Measurements from ENCODE around the gene HDAC10.
"Not testable (repeated sequence)": the region's sequence is repeated elsewhere in the genome, so short reads cannot be mapped to it uniquely, and the experiment has no call there.

Gene HDAC10

DNA sequence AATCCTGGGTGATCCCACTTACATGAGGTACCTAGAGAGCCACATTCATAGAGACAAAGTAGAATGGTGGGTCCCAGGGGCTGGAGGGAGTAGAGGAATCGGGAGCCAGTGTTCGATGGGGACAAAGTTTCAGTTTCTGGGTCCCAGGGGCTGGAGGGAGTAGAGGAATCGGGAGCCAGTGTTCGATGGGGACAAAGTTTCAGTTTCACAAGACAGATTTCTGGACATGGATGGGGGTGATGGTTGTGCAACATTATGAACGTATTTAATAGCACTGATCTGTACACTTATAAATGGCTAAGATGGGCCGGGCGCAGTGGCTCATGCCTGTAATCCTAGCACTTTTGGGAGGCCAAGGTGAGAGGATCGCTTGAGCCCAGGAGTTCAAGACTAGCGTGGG is 46.1 kb downstream of the HDAC10 start:
- POLR2A ChIA-PET; H3K9me3 ChIP-seq (ENCODE audit: control extremely low read depth in 1 of 5, control insufficient read depth in 4 of 5, insufficient read depth in 2 of 5, low read depth in 1 of 5, low read length in 4 of 5); H3K27ac ChIP-seq (ENCODE audit: insufficient read depth in 1 of 2, low read depth in 1 of 2, low read length in 2 of 2, poor library complexity in 1 of 2, severe bottlenecking in 2 of 2); H3K27me3 ChIP-seq (replicated peaks in 2 of 5; ENCODE audit: control insufficient read depth in 4 of 5, insufficient read depth in 5 of 5, low read length in 4 of 5); H3K4me3 ChIP-seq (ENCODE audit: control insufficient read depth in 1 of 7, extremely low read depth in 1 of 7, insufficient read depth in 4 of 7, low read depth in 2 of 7, low read length in 6 of 7); DNase-seq: not testable (repeated sequence)
- H3K4me1 ChIP-seq (ENCODE audit: control extremely low read depth in 1 of 4, control insufficient read depth in 4 of 4, insufficient read depth in 4 of 4, low read length in 3 of 4): peaks cover 0 to 28% (median 15%) of the 10 kb centered on the region in 4 experiments
- 97% methylated on average over 9 of the region's 9 CpGs for WGBS (ENCODE audit: insufficient coverage)
- CTCF ChIA-PET: interaction anchor here (2.9 to 3.0 kb wide), 2 partner anchors 56 to 274 kb away, joined by 9 to 26 read pairs; no protein-coding TSS in a partner anchor
- H3K36me3 ChIP-seq (ENCODE audit: control insufficient read depth in 4 of 4, insufficient read depth in 4 of 4, low read length in 3 of 4): peaks cover 2 to 55% (median 31%) of the 10 kb centered on the region in 4 experiments

DNA sequence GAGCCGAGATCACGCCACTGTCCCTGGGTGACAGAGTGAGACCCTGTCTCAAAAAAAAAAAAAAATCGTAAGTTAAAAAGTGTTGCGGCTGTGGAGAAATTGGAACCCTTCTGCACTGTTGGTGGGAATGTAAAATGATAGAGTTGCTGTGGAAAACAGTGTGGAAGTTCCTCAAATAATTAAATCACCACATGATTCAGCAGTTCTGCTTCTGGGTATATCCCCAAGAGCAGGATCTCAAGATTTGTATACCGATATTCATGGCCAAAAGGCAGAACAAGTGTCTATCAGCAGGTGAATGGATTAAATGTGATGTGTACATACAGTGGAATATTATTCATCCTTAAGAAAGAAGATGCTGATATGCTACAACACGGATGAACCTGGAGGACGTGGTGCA is 46.5 kb downstream of the HDAC10 start:
- H3K9me3 ChIP-seq (ENCODE audit: control extremely low read depth in 1 of 5, control insufficient read depth in 4 of 5, insufficient read depth in 2 of 5, low read depth in 1 of 5, low read length in 4 of 5): no peaks in the 10 kb centered on the region
- peaks cover 0 to 32% (median 20%) of the 10 kb centered on the region in 4 experiments for H3K4me1 ChIP-seq (ENCODE audit: control extremely low read depth in 1 of 4, control insufficient read depth in 4 of 4, insufficient read depth in 4 of 4, low read length in 3 of 4)
- POLR2A ChIA-PET: interaction anchor here (0.6 kb wide), 1 partner anchor 144 kb away, joined by 3 read pairs; no protein-coding TSS in a partner anchor
- H3K36me3 ChIP-seq (ENCODE audit: control insufficient read depth in 4 of 4, insufficient read depth in 4 of 4, low read length in 3 of 4): peaks cover 2 to 53% (median 29%) of the 10 kb centered on the region in 4 experiments
- H3K27ac ChIP-seq (ENCODE audit: insufficient read depth in 1 of 2, low read depth in 1 of 2, low read length in 2 of 2, poor library complexity in 1 of 2, severe bottlenecking in 2 of 2): no peak overlapping the region
- WGBS (ENCODE audit: insufficient coverage): 70% methylated on average over 5 of the region's 7 CpGs
- H3K27me3 ChIP-seq (replicated peaks in 2 of 5; ENCODE audit: control insufficient read depth in 4 of 5, insufficient read depth in 5 of 5, low read length in 4 of 5): no peaks in the 10 kb centered on the region
- peak in 2 of 3 donors; percentile 42 to 54 for DNase-seq
- no peak overlapping the region for H3K4me3 ChIP-seq (ENCODE audit: control insufficient read depth in 1 of 7, extremely low read depth in 1 of 7, insufficient read depth in 4 of 7, low read depth in 2 of 7, low read length in 6 of 7)
- CTCF ChIA-PET: interaction anchor here (0.9 to 3.0 kb wide), 3 partner anchors 55 to 429 kb away, joined by 3 to 26 read pairs (median 9); no protein-coding TSS in a partner anchor

DNA sequence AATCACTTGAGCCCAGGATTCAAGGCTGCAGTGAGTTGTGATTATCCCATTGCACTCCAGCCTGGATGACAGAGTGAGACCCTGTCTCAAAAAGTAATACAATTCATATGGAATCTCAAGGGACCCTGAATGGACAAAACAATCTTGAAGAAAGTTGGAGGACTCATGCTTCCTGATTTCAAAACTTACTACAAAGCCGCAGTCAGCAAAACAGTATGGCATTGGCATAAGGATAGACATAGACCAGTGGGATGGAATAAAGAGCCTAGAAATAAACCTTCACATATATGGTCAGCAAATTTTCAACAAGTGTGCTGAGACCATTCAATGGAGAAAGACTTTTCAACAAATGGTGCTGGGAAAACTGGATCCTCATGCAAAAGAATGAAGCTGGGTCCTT is 47.8 kb downstream of the HDAC10 start:
- ChIA-PET POLR2A (interaction anchor here (4.9 kb wide), 1 partner anchor 12 kb away, joined by 55 read pairs; no protein-coding TSS in a partner anchor), CTCF (no interaction called here)
- Histone ChIP-seq H3K9me3 (ENCODE audit: control extremely low read depth in 1 of 5, control insufficient read depth in 4 of 5, insufficient read depth in 2 of 5, low read depth in 1 of 5, low read length in 4 of 5) (no peaks in the 10 kb centered on the region), H3K27me3 (replicated peaks in 2 of 5; ENCODE audit: control insufficient read depth in 4 of 5, insufficient read depth in 5 of 5, low read length in 4 of 5) (no peaks in the 10 kb centered on the region), H3K36me3 (ENCODE audit: control insufficient read depth in 4 of 4, insufficient read depth in 4 of 4, low read length in 3 of 4) (peaks cover 2 to 54% (median 27%) of the 10 kb centered on the region in 4 experiments), H3K4me3 (ENCODE audit: control insufficient read depth in 1 of 7, extremely low read depth in 1 of 7, insufficient read depth in 4 of 7, low read depth in 2 of 7, low read length in 6 of 7) (no peak overlapping the region), H3K27ac (ENCODE audit: insufficient read depth in 1 of 2, low read depth in 1 of 2, low read length in 2 of 2, poor library complexity in 1 of 2, severe bottlenecking in 2 of 2) (no peak overlapping the region), H3K4me1 (ENCODE audit: control extremely low read depth in 1 of 4, control insufficient read depth in 4 of 4, insufficient read depth in 4 of 4, low read length in 3 of 4) (peaks cover 0 to 33% (median 22%) of the 10 kb centered on the region in 4 experiments)
- no CpG with 5 or more reads among the region's 1 CpG for WGBS (ENCODE audit: insufficient coverage)
- DNase-seq: no peak

DNA sequence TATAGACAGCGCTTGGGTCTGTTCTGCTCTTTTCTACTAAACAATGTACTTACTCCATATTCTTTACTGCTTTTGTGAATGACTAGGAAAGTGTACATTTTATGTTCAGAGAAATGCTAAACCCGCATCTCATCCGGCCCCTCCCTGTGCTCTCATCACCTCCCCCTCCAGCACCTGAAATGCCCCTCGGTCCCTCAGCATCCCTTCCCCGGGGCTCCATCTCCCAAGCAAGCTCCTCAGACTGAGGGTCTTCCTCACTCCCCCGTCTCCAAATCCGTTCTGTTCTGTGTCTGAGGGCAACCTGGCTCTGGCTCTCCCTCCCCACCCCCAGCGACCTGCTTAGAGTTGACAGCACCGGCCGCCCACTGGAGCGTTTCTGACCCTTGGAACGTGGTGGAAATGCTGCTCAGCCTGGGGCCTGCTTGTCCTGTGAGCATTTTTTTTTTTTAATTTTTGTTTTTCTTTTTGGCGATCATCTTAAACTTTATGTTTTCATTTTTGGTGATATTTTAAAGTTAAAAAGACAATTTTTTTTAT is 48.9 kb downstream of the HDAC10 start:
- peaks cover 0 to 32% (median 22%) of the 10 kb centered on the region in 4 experiments for H3K4me1 ChIP-seq (ENCODE audit: control extremely low read depth in 1 of 4, control insufficient read depth in 4 of 4, insufficient read depth in 4 of 4, low read length in 3 of 4)
- peak overlapping the region in 6 of 7 experiments; percentile 62 to 81 (median 72) for H3K4me3 ChIP-seq (ENCODE audit: control insufficient read depth in 1 of 7, extremely low read depth in 1 of 7, insufficient read depth in 4 of 7, low read depth in 2 of 7, low read length in 6 of 7)
- H3K9me3 ChIP-seq (ENCODE audit: control extremely low read depth in 1 of 5, control insufficient read depth in 4 of 5, insufficient read depth in 2 of 5, low read depth in 1 of 5, low read length in 4 of 5): no peaks in the 10 kb centered on the region
- CTCF ChIA-PET: no interaction called here
- H3K27me3 ChIP-seq (replicated peaks in 2 of 5; ENCODE audit: control insufficient read depth in 4 of 5, insufficient read depth in 5 of 5, low read length in 4 of 5): no peaks in the 10 kb centered on the region
- WGBS (ENCODE audit: insufficient coverage): 92% methylated on average over 9 of the region's 13 CpGs
- no peak overlapping the region for H3K27ac ChIP-seq (ENCODE audit: insufficient read depth in 1 of 2, low read depth in 1 of 2, low read length in 2 of 2, poor library complexity in 1 of 2, severe bottlenecking in 2 of 2)
- POLR2A ChIA-PET: interaction anchor here (4.9 kb wide), 1 partner anchor 11 kb away, joined by 55 read pairs; no protein-coding TSS in a partner anchor
- H3K36me3 ChIP-seq (ENCODE audit: control insufficient read depth in 4 of 4, insufficient read depth in 4 of 4, low read length in 3 of 4): peaks cover 2 to 56% (median 25%) of the 10 kb centered on the region in 4 experiments
- DNase-seq: no peak

DNA sequence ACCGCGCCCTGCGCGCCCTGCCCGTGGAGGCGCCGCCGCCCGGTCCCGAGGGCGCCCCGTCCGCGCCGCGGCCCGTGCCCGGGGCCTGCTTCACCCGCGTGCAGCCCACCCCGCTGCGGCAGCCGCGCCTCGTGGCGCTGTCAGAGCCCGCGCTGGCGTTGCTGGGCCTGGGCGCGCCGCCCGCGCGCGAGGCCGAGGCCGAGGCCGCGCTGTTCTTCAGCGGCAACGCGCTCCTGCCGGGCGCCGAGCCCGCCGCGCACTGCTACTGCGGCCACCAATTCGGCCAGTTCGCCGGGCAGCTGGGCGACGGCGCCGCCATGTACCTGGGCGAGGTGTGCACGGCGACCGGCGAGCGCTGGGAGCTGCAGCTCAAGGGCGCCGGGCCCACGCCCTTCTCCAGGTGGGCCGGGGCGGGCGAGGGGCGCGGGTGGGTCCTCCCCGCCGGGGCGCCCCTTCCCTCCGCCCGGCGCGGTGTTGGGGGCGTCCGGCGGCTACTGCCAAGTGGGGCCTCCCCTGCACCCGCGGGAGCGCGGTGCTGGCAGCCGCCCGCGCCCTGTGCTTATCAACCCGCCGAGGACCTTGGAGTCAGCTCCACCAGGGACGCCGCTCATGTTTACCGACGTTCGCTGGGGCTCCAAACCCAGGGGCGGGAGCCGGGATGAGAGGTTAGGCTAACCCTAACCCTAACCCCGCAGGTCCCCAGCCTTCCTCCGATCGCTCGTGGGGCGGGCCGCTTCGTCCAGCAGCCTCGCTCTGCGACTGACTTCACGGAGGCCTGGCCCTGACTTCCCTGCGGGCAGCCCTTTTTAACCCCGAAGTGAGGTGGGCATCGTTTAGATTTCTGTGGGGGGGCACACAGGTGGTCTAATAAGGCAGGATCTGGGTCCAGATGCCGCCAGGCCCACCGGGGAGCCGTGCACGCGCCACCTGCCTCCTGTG is 49.6 kb downstream of the HDAC10 start:
- CTCF ChIA-PET: interaction anchor here (0.8 to 1.0 kb wide), 2 partner anchors 9 to 20 kb away, joined by 3 read pairs; no protein-coding TSS in a partner anchor
- POLR2A ChIA-PET: interaction anchor here (4.9 kb wide), 1 partner anchor 10 kb away, joined by 55 read pairs; no protein-coding TSS in a partner anchor
- peaks cover 0 to 32% (median 22%) of the 10 kb centered on the region in 4 experiments for H3K4me1 ChIP-seq (ENCODE audit: control extremely low read depth in 1 of 4, control insufficient read depth in 4 of 4, insufficient read depth in 4 of 4, low read length in 3 of 4)
- H3K9me3 ChIP-seq (ENCODE audit: control extremely low read depth in 1 of 5, control insufficient read depth in 4 of 5, insufficient read depth in 2 of 5, low read depth in 1 of 5, low read length in 4 of 5): no peaks in the 10 kb centered on the region
- H3K27ac ChIP-seq (ENCODE audit: insufficient read depth in 1 of 2, low read depth in 1 of 2, low read length in 2 of 2, poor library complexity in 1 of 2, severe bottlenecking in 2 of 2): no peak overlapping the region
- no peaks in the 10 kb centered on the region for H3K27me3 ChIP-seq (replicated peaks in 2 of 5; ENCODE audit: control insufficient read depth in 4 of 5, insufficient read depth in 5 of 5, low read length in 4 of 5)
- peaks cover 2 to 55% (median 24%) of the 10 kb centered on the region in 4 experiments for H3K36me3 ChIP-seq (ENCODE audit: control insufficient read depth in 4 of 4, insufficient read depth in 4 of 4, low read length in 3 of 4)
- peak overlapping the region; percentile 49 to 81 (median 67) for H3K4me3 ChIP-seq (ENCODE audit: control insufficient read depth in 1 of 7, extremely low read depth in 1 of 7, insufficient read depth in 4 of 7, low read depth in 2 of 7, low read length in 6 of 7)
- WGBS (ENCODE audit: insufficient coverage): 4% methylated on average over 108 of the region's 115 CpGs
- no peak for DNase-seq

DNA sequence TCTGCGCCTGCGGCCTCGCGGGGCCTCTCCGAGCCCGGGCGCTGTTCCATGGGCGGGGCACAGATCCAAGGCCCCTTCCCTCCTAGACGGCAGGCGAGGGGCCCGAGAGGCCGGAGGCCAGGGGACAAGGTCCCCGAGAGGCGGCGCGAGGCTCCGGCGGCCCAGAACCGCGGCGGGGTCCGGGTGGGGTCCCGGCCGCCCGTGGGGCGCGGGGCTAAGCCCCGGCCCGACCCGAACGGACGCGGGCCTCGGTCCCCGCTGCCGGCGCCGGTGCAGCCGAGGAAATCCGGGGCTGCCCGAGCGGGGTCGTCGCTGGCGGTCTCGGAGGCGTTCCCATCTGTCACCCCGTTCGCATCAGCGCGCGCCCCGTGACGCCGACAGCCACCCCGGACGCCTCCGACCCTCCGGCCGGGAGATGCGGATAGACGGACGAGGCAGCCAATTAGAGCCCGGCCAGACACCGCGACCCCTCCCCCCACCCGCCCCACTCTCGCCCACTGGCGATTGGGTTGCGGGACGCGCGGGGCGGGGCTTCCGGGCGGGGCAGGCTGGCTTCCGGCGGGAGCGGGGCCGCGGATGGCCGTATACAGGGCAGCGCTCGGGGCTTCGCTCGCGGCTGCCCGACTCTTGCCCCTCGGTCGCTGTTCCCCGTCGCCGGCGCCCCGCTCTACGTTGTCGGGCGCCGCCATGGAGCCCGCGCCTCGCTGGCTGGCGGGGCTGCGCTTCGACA is 50.4 kb downstream of the HDAC10 start, which contains the start of gene SELENOO:
TSS of gene SELENOO (plus strand) at position 551 of the 730 bp plus-strand sequence. CDS start at position 577, 26 bp downstream.
- Histone ChIP-seq H3K4me1 (ENCODE audit: control extremely low read depth in 1 of 4, control insufficient read depth in 4 of 4, insufficient read depth in 4 of 4, low read length in 3 of 4) (peaks cover 0 to 32% (median 22%) of the 10 kb centered on the region in 4 experiments), H3K4me3 (ENCODE audit: control insufficient read depth in 1 of 7, extremely low read depth in 1 of 7, insufficient read depth in 4 of 7, low read depth in 2 of 7, low read length in 6 of 7) (peak within 1 kb of the TSS; percentile 49 to 81 (median 67)), H3K27ac (ENCODE audit: insufficient read depth in 1 of 2, low read depth in 1 of 2, low read length in 2 of 2, poor library complexity in 1 of 2, severe bottlenecking in 2 of 2) (peak within 1 kb of the TSS; percentile 25 to 58), H3K27me3 (replicated peaks in 2 of 5; ENCODE audit: control insufficient read depth in 4 of 5, insufficient read depth in 5 of 5, low read length in 4 of 5) (no peaks in the 10 kb centered on the region), H3K9me3 (ENCODE audit: control extremely low read depth in 1 of 5, control insufficient read depth in 4 of 5, insufficient read depth in 2 of 5, low read depth in 1 of 5, low read length in 4 of 5) (no peaks in the 10 kb centered on the region), H3K36me3 (ENCODE audit: control insufficient read depth in 4 of 4, insufficient read depth in 4 of 4, low read length in 3 of 4) (peaks cover 2 to 55% (median 23%) of the 10 kb centered on the region in 4 experiments)
- WGBS (ENCODE audit: insufficient coverage): under 1% methylated on average over 102 of the region's 105 CpGs
- peak; percentile 84 to 89 (median 87) for DNase-seq
- ChIA-PET POLR2A (interaction anchor here (4.9 kb wide), 1 partner anchor 9 kb away, joined by 55 read pairs; no protein-coding TSS in a partner anchor), CTCF (interaction anchor here (0.8 to 1.0 kb wide), 2 partner anchors 9 to 19 kb away, joined by 3 read pairs; no protein-coding TSS in a partner anchor)

All from common myeloid progenitor, CD34-positive (primary cell).